Stimulated activated CD4-positive, alpha-beta T cell treated with anti-CD3 and anti-CD28 coated beads, Interleukin-4, amount 100 ng/mL, for 48 hours (primary cell): ENCODE measurements around the gene CDH5.

Source experiments
- DNase-seq, 2 donors: peaks; one replicate each; pipeline ENCODE4 v3.0.0-alpha.2; 2020; ENCODE audit warnings: low read depth in 2 of 2

The CDH5 gene

GRCh38 chr16:66416939-66417700 lies 50.6 kb downstream of the CDH5 start:
- no peak for DNase-seq

- no peak for DNase-seq
Observed at GRCh38 chr16:66418165-66418962, 51.9 kb downstream of the CDH5 start.

- DNase-seq: no peak
Observed at GRCh38 chr16:66419527-66419926, 53.0 kb downstream of the CDH5 start.

GRCh38 chr16:66420396-66420795 lies 53.9 kb downstream of the CDH5 start:
- DNase-seq: no peak

- no peak for DNase-seq
Observed at GRCh38 chr16:66421891-66422290, 55.4 kb downstream of the CDH5 start.

GRCh38 chr16:66422366-66422765 lies 55.9 kb downstream of the CDH5 start:
- no peak for DNase-seq

- DNase-seq: no peak
Observed at GRCh38 chr16:66423177-66423576, 56.7 kb downstream of the CDH5 start.

- no peak for DNase-seq
Observed at GRCh38 chr16:66425651-66426050, 59.2 kb downstream of the CDH5 start.

GRCh38 chr16:66426112-66427035 lies 59.9 kb downstream of the CDH5 start:
- no peak for DNase-seq

GRCh38 chr16:66427036-66427860 lies 60.8 kb downstream of the CDH5 start, which contains the start of gene BEAN1:
Gene BEAN1, plus strand, starts transcription at chr16:66427295. Its CDS starts 10,382 bp downstream, at chr16:66437677.
- DNase-seq: no peak

GRCh38 chr16:66427871-66428681 lies 61.6 kb downstream of the CDH5 start:
- no peak for DNase-seq

GRCh38 chr16:66428682-66429251 lies 62.3 kb downstream of the CDH5 start:
- no peak for DNase-seq

GRCh38 chr16:66429290-66429962 lies 62.9 kb downstream of the CDH5 start:
- DNase-seq: no peak

GRCh38 chr16:66430214-66430613 lies 63.7 kb downstream of the CDH5 start:
- no peak for DNase-seq

GRCh38 chr16:66431760-66432159 lies 65.3 kb downstream of the CDH5 start:
- no peak for DNase-seq

GRCh38 chr16:66432429-66432828 lies 65.9 kb downstream of the CDH5 start:
- DNase-seq: no peak

- no peak for DNase-seq
Observed at GRCh38 chr16:66434619-66435430, 68.3 kb downstream of the CDH5 start.

- DNase-seq: no peak
Observed at GRCh38 chr16:66435896-66436295, 69.4 kb downstream of the CDH5 start.
